BJ (cell line): ENCODE measurements around the gene LDB2. TPM values are rescaled to one million over a fixed set of nuclear protein-coding genes. Genes with fewer than 3 reads are reported as not detected.

Source experiments
- CTCF ChIA-PET: fragments of 350-600 bp; formaldehyde crosslinking; extraction: SDS; loops from one replicate; lab custom pipeline; 2021; ENCODE audit warnings: antibody characterized with exemption, inconsistent platforms; lab: Yijun Ruan, JAX
- POLR2A ChIA-PET: fragments of 300-600 bp; sonication (Branson Sonifier 250); formaldehyde crosslinking; extraction: SDS; loops from one replicate; lab custom pipeline; 2021; ENCODE audit warnings: antibody characterized with exemption; lab: Charles Lee
- DNase-seq: peaks from one replicate; pipeline ENCODE4 v3.0.0-alpha.2; 2011; ENCODE audit warnings: low read depth
- H3K27me3 ChIP-seq: 2 replicates; pipeline ENCODE4 v1.6.0; 2011; ENCODE audit warnings: low read length; ENCODE audit not compliant: control insufficient read depth, insufficient read depth
- H3K36me3 ChIP-seq: 2 replicates; pipeline ENCODE4 v1.5.1; 2011; ENCODE audit warnings: low read length; ENCODE audit not compliant: control insufficient read depth, insufficient read depth
- H3K4me3 ChIP-seq: 2 replicates; pipeline ENCODE4 v1.5.1; 2011; ENCODE audit warnings: low read depth, mild to moderate bottlenecking, control low read depth, low read length
- CTCF ChIP-seq: IDR thresholded peaks from 2 replicates; pipeline ENCODE4 v1.5.1; 2011; ENCODE audit warnings: low read depth, mild to moderate bottlenecking, control low read depth, inconsistent platforms, low read length, moderate library complexity; ENCODE audit not compliant: insufficient read depth
- polyA plus RNA-seq: library from polyadenylated mRNA; depleted of rRNA; stranded (reverse); fragments of >200 nt; gene quantifications from 2 replicates; pipeline ENCODE4 v1.2.3, GENCODE V29; 2011

The LDB2 gene
- polyA plus RNA-seq, 1 experiment = 79.7 TPM

GRCh38 chr4:16820329-16820728 is 78.1 kb downstream of the LDB2 start:
- H3K27me3 ChIP-seq = no peaks in the 10 kb centered on the region
- no peaks in the 10 kb centered on the region for H3K36me3 ChIP-seq
- ChIA-PET POLR2A (interaction anchor here (0.6 kb wide), 1 partner anchor 372 kb away, joined by 3 read pairs; no protein-coding TSS in a partner anchor), CTCF (no interaction called here)
- TF ChIP-seq CTCF = no peak
- no peak overlapping the region for H3K4me3 ChIP-seq
- no peak for DNase-seq

- POLR2A ChIA-PET = interaction anchor here (0.6 kb wide), 1 partner anchor 373 kb away, joined by 3 read pairs; no protein-coding TSS in a partner anchor
- H3K27me3 ChIP-seq = no peaks in the 10 kb centered on the region
- CTCF ChIA-PET = no interaction called here
- H3K36me3 ChIP-seq = no peaks in the 10 kb centered on the region
- no peak overlapping the region for H3K4me3 ChIP-seq
- no peak for TF ChIP-seq CTCF
- DNase-seq = no peak
Observed at GRCh38 chr4:16819652-16820051, 78.8 kb downstream of the LDB2 start.

DNA sequence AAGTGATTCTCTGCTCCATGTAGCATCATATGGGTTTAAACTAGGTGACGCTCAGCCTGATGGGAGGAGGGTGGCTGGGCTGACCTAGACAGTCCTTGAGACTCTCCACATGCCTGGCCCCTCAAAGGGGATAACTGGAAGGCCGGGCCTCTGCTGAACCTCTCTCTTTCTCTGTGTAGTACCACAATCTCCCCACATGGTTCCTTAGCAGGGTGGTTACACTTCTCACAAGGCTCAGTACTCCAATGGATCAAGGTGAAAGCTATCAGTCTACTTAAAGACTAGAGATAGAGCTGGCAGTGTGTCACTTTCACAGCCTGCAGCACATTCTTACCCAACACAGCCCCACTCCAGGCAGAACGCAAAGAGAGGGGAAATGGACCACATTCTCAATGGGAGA is 80.4 kb downstream of the LDB2 start:
- CTCF ChIA-PET = no interaction called here
- H3K36me3 ChIP-seq = no peaks in the 10 kb centered on the region
- H3K4me3 ChIP-seq = no peak overlapping the region
- TF ChIP-seq CTCF = no peak
- DNase-seq = no peak
- H3K27me3 ChIP-seq = no peaks in the 10 kb centered on the region
- POLR2A ChIA-PET = no interaction called here

DNA sequence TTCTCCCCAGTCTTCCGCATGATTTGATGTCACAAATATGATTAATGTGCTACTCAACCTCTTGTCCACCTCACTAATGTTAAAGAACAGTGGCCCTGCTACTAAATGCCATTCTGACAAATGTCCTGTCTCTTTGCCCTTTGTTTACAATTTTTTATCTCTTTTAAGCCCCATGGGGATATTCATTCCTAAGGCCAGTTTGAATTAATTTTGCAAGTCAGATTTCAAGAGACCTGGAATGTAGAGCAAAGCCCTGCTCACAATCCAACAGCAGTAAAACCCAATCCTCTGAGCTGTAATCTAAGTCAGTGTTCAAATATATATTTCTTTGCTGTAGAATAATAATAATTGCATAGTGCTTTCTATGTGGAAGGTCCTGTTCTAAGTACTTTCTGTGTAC is 81.2 kb downstream of the LDB2 start:
- H3K4me3 ChIP-seq = no peak overlapping the region
- CTCF ChIA-PET = no interaction called here
- no peak for TF ChIP-seq CTCF
- no peaks in the 10 kb centered on the region for H3K27me3 ChIP-seq
- no peaks in the 10 kb centered on the region for H3K36me3 ChIP-seq
- POLR2A ChIA-PET = no interaction called here
- no peak for DNase-seq

DNA sequence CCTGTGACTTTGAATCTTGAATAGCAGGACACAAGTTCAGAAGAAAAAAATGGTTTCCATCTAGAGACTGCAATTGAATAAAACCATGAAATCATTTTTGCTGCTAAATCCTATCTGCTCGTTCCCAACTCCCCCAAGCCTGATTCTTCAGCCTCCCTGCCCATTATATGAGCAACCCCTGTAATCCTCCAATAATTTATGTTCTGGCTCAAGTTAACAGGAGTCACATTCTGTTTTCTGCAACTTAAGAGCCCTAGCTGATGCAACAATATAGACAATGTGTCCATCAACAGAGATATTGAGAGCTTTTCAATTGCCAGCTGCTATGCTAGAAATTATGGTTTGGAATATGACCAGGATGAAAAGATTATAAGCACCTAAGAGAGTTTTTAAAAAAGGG is 84.1 kb downstream of the LDB2 start:
- ChIA-PET POLR2A (no interaction called here), CTCF (no interaction called here)
- H3K27me3 ChIP-seq = no peaks in the 10 kb centered on the region

More for the DNA sequence above, 84.1 kb downstream of the LDB2 start:
- no peak for TF ChIP-seq CTCF
- DNase-seq = no peak
- no peaks in the 10 kb centered on the region for H3K36me3 ChIP-seq
- H3K4me3 ChIP-seq = no peak overlapping the region
